Neutrophil (primary cell): Measurements from ENCODE around the gene GPR39.

Experiments used
- H3K27ac ChIP-seq: fragments of 200-600 bp; sonication (generic); 2 replicates; pipeline ENCODE4 v1.5.1; 2016; ENCODE audit warnings: mild to moderate bottlenecking, moderate library complexity
- H3K27me3 ChIP-seq: fragments of 200-600 bp; sonication (generic); 2 replicates; pipeline ENCODE4 v1.6.0; 2016; ENCODE audit warnings: mild to moderate bottlenecking
- H3K36me3 ChIP-seq: fragments of 200-600 bp; sonication (generic); 2 replicates; pipeline ENCODE4 v1.5.1; 2017
- H3K4me1 ChIP-seq, 2 experiments: fragments of 200-600 bp in 1 of 2; sonication (generic) in 1 of 2; 1 replicate in 1 of 2; 2 replicates in 1 of 2; pipeline versions ENCODE4 v1.5.1 to v1.6.1; 2013 to 2016; ENCODE audit warnings: low read depth in 1 of 2, low read length in 1 of 2, mild to moderate bottlenecking in 1 of 2, moderate library complexity in 1 of 2; ENCODE audit not compliant: control insufficient read depth in 1 of 2, insufficient read depth in 1 of 2
- H3K4me3 ChIP-seq, 2 experiments: fragments of 200-600 bp in 1 of 2; sonication (generic) in 1 of 2; 1 replicate in 1 of 2; 2 replicates in 1 of 2; pipeline ENCODE4 v1.5.1; 2013 to 2016; ENCODE audit warnings: low read depth in 1 of 2, low read length in 1 of 2, mild to moderate bottlenecking in 1 of 2, moderate library complexity in 1 of 2
- H3K9me3 ChIP-seq: fragments of 200-600 bp; sonication (generic); 2 replicates; pipeline ENCODE4 v1.5.1; 2016
- CTCF ChIP-seq: fragments of 200-600 bp; sonication (generic); IDR thresholded peaks from 2 replicates; pipeline ENCODE4 v1.5.1; 2016; ENCODE audit warnings: antibody characterized with exemption

Gene GPR39

GRCh38 chr2:132573444-132574007, 156.9 kb downstream of the GPR39 start:
- no peak overlapping the region for H3K4me3 ChIP-seq
- no peaks in the 10 kb centered on the region for H3K27me3 ChIP-seq
- TF ChIP-seq CTCF: no peak
- H3K4me1 ChIP-seq: no peaks in the 10 kb centered on the region
- no peaks in the 10 kb centered on the region for H3K9me3 ChIP-seq
- no peak overlapping the region for H3K27ac ChIP-seq
- H3K36me3 ChIP-seq: no peaks in the 10 kb centered on the region

GRCh38 chr2:132577686-132578085, 161.1 kb downstream of the GPR39 start:
- no peak overlapping the region for H3K27ac ChIP-seq
- H3K27me3 ChIP-seq: no peaks in the 10 kb centered on the region
- no peaks in the 10 kb centered on the region for H3K4me1 ChIP-seq
- TF ChIP-seq CTCF: no peak
- H3K36me3 ChIP-seq: no peaks in the 10 kb centered on the region
- no peak overlapping the region for H3K4me3 ChIP-seq
- H3K9me3 ChIP-seq: no peaks in the 10 kb centered on the region

- no peak overlapping the region for H3K4me3 ChIP-seq
- H3K4me1 ChIP-seq: no peaks in the 10 kb centered on the region
- H3K27ac ChIP-seq: no peak overlapping the region
- no peak for TF ChIP-seq CTCF
- H3K36me3 ChIP-seq: no peaks in the 10 kb centered on the region
- no peaks in the 10 kb centered on the region for H3K27me3 ChIP-seq
- no peaks in the 10 kb centered on the region for H3K9me3 ChIP-seq
These were observed 165.0 kb downstream of the GPR39 start for GRCh38 chr2:132581591-132581990.

- H3K9me3 ChIP-seq: no peaks in the 10 kb centered on the region
- no peak overlapping the region for H3K4me3 ChIP-seq
- H3K27me3 ChIP-seq: no peaks in the 10 kb centered on the region
- no peaks in the 10 kb centered on the region for H3K36me3 ChIP-seq
- no peaks in the 10 kb centered on the region for H3K4me1 ChIP-seq
- H3K27ac ChIP-seq: no peak overlapping the region
- no peak for TF ChIP-seq CTCF
These were observed 165.6 kb downstream of the GPR39 start for GRCh38 chr2:132581991-132582738.

GRCh38 chr2:132583666-132584360, 167.2 kb downstream of the GPR39 start:
- H3K27ac ChIP-seq: no peak overlapping the region
- no peak for TF ChIP-seq CTCF
- H3K4me1 ChIP-seq: no peaks in the 10 kb centered on the region
- no peak overlapping the region for H3K4me3 ChIP-seq
- H3K36me3 ChIP-seq: no peaks in the 10 kb centered on the region
- H3K9me3 ChIP-seq: no peaks in the 10 kb centered on the region
- no peaks in the 10 kb centered on the region for H3K27me3 ChIP-seq
